GM23338 (cell line): Measurements from ENCODE around the gene CSGALNACT2. TPM values are rescaled to one million over a fixed set of nuclear protein-coding genes. Genes with fewer than 3 reads are reported as not detected.

Experiments
- ATAC-seq: fragments of 200-7000 bp; cut with Tn5 transposase; 3 replicates; pipeline ENCODE4 v1.9.1; 2020
- DNase-seq: peaks from one replicate; pipeline ENCODE4 v3.0.0-alpha.2; 2015; ENCODE audit warnings: low spot score
- H2AFZ ChIP-seq: fragments of 200-600 bp; sonication (generic); 2 replicates; pipeline ENCODE4 v1.8.0; 2016; ENCODE audit warnings: antibody characterized with exemption, mild to moderate bottlenecking, moderate library complexity
- H3F3A ChIP-seq: fragments of 200-600 bp; sonication (generic); replicated peaks from 2 replicates; pipeline ENCODE4 v1.8.0; 2017; ENCODE audit warnings: antibody characterized with exemption, mixed run types, low read depth
- H3K27ac ChIP-seq: fragments of 200-600 bp; sonication (generic); 2 replicates; pipeline ENCODE4 v1.6.1; 2016; ENCODE audit warnings: low read depth
- H3K27me3 ChIP-seq: fragments of 200-600 bp; sonication (generic); 2 replicates; pipeline ENCODE4 v1.8.0; 2016; ENCODE audit warnings: mild to moderate bottlenecking, mixed run types, moderate library complexity; ENCODE audit not compliant: insufficient read depth
- H3K36me3 ChIP-seq: fragments of 200-600 bp; sonication (generic); 2 replicates; pipeline ENCODE4 v1.8.0; 2016; ENCODE audit warnings: mild to moderate bottlenecking; ENCODE audit not compliant: insufficient read depth
- H3K4me1 ChIP-seq: fragments of 200-600 bp; sonication (generic); 2 replicates; pipeline ENCODE4 v1.8.0; 2016; ENCODE audit warnings: mild to moderate bottlenecking, moderate library complexity; ENCODE audit not compliant: insufficient read depth
- H3K4me2 ChIP-seq: fragments of 200-600 bp; sonication (generic); 2 replicates; pipeline ENCODE4 v1.7.1; 2017; ENCODE audit warnings: mixed run types
- H3K4me3 ChIP-seq: fragments of 200-600 bp; sonication (generic); 2 replicates; pipeline ENCODE4 v1.6.1; 2016; ENCODE audit warnings: mixed run types
- H3K79me2 ChIP-seq: fragments of 200-600 bp; sonication (generic); replicated peaks from 2 replicates; pipeline ENCODE4 v1.8.0; 2017; ENCODE audit warnings: mild to moderate bottlenecking; ENCODE audit not compliant: insufficient read depth
- H3K9me2 ChIP-seq: fragments of 200-600 bp; sonication (generic); 2 replicates; pipeline ENCODE4 v1.8.0; 2017; ENCODE audit not compliant: insufficient read depth
- H4K20me1 ChIP-seq: fragments of 200-600 bp; sonication (generic); replicated peaks from 2 replicates; pipeline ENCODE4 v1.8.0; 2017; ENCODE audit warnings: mild to moderate bottlenecking; ENCODE audit not compliant: insufficient read depth
- H3K27ac Mint-ChIP-seq: 2 replicates; pipeline ENCODE4 v1.8.0; 2020; ENCODE audit warnings: inconsistent platforms, mild to moderate bottlenecking, moderate library complexity, mixed read lengths
- H3K27me3 Mint-ChIP-seq: 3 replicates; pipeline ENCODE4 v1.8.0; 2022; ENCODE audit warnings: low read depth, mild to moderate bottlenecking, moderate library complexity, mixed read lengths, inconsistent platforms; ENCODE audit not compliant: insufficient read depth, poor library complexity
- H3K36me3 Mint-ChIP-seq: 3 replicates; pipeline ENCODE4 v1.8.0; 2021; ENCODE audit warnings: low read depth, mild to moderate bottlenecking, inconsistent platforms, moderate library complexity, mixed read lengths
- H3K4me1 Mint-ChIP-seq: 3 replicates; pipeline ENCODE4 v1.8.0; 2020; ENCODE audit warnings: mild to moderate bottlenecking, inconsistent platforms, mixed read lengths
- H3K4me3 Mint-ChIP-seq: 3 replicates; pipeline ENCODE4 v1.8.0; 2021; ENCODE audit warnings: moderate library complexity, mild to moderate bottlenecking, inconsistent platforms, mixed read lengths
- H3K9me3 Mint-ChIP-seq: 3 replicates; pipeline ENCODE4 v1.8.0; 2020; ENCODE audit warnings: moderate library complexity, mild to moderate bottlenecking, inconsistent platforms, mixed read lengths
- CREB1 ChIP-seq: fragments of 250-450 bp; sonication (Bioruptor Pico); IDR thresholded peaks from 2 replicates; pipeline ENCODE4 v1.5.0; 2020; ENCODE audit warnings: low read depth, mild to moderate bottlenecking, moderate library complexity
- EZH2phosphoT487 ChIP-seq: fragments of 200-600 bp; sonication (generic); IDR thresholded peaks from one replicate; pipeline ENCODE4 v1.8.1; 2018; ENCODE audit warnings: antibody characterized with exemption; ENCODE audit not compliant: unreplicated experiment
- JUNB ChIP-seq: IDR thresholded peaks from one replicate; pipeline ENCODE4 v1.6.1; 2016; ENCODE audit warnings: antibody characterized with exemption; ENCODE audit not compliant: unreplicated experiment
- REST ChIP-seq: IDR thresholded peaks from one replicate; pipeline ENCODE4 v1.6.1; 2018; ENCODE audit warnings: antibody characterized with exemption; ENCODE audit not compliant: unreplicated experiment
- STAT1 ChIP-seq: IDR thresholded peaks from one replicate; pipeline ENCODE4 v1.6.1; 2016; ENCODE audit warnings: antibody characterized with exemption; ENCODE audit not compliant: unreplicated experiment
- ZNF114 ChIP-seq: fragments of 250-450 bp; sonication (Bioruptor Pico); IDR thresholded peaks from 2 replicates; pipeline ENCODE4 v1.5.0; 2020; ENCODE audit warnings: mild to moderate bottlenecking, moderate library complexity
- ZNF331 ChIP-seq: fragments of 250-450 bp; sonication (Bioruptor Pico); IDR thresholded peaks from 2 replicates; pipeline ENCODE4 v1.5.0; 2020; ENCODE audit warnings: low read depth, mild to moderate bottlenecking, moderate library complexity
- ZNF462 ChIP-seq: fragments of 250-450 bp; sonication (Bioruptor Pico); IDR thresholded peaks from 2 replicates; pipeline ENCODE4 v1.5.0; 2020; ENCODE audit warnings: mild to moderate bottlenecking, moderate library complexity
- polyA plus RNA-seq: library from polyadenylated mRNA; unstranded; fragments of >200 nt; fragmentation: Nextera tagmentation; extraction: Ambion mirVana; gene quantifications from 2 replicates; pipeline ENCODE4 v1.2.1, GENCODE V29; 2016
- total RNA-seq: library from RNA; depleted of rRNA; stranded (reverse); fragments of >200 nt; shearing (Covaris generic); gene quantifications from 2 replicates; pipeline ENCODE4 v1.2.3, GENCODE V29; 2014
- TF ChIP-seq, protein P1 (sequence below): IDR thresholded peaks from 2 replicates; pipeline ENCODE4 v1.6.1; 2016; ENCODE audit warnings: antibody characterized with exemption

The CSGALNACT2 gene
- total and polyA plus RNA-seq, 2 experiments from 2014 or later, result 3.0 to 4.6 TPM

GRCh38 chr10:43233601-43234430 lies 95.6 kb downstream of the CSGALNACT2 start:
- Mint-ChIP-seq H3K27ac (no peak overlapping the region), H3K36me3 (no peaks in the 10 kb centered on the region), H3K4me1 (peaks cover 6% of the 10 kb centered on the region; the same call in 2 of the 3 replicates), H3K4me3 (no peak overlapping the region), H3K27me3 (peaks cover 28% of the 10 kb centered on the region), H3K9me3 (no peaks in the 10 kb centered on the region)
- DNase-seq, result no peak
- ATAC-seq, result no peak
- Histone ChIP-seq H3K4me1 (no peaks in the 10 kb centered on the region), H4K20me1 (no peaks in the 10 kb centered on the region), H3K4me2 (no peak overlapping the region), H2AFZ (no peak overlapping the region), H3K27ac (no peak overlapping the region), H3K79me2 (no peaks in the 10 kb centered on the region), H3K27me3 (peaks cover 32% of the 10 kb centered on the region), H3K36me3 (no peaks in the 10 kb centered on the region), H3F3A (no peaks in the 10 kb centered on the region), H3K4me3 (no peak overlapping the region), H3K9me2 (no peaks in the 10 kb centered on the region)
- TF ChIP-seq STAT1 (no peak), EZH2phosphoT487 (no peak), CREB1 (CRISPR knock-in tag) (no peak), ZNF114 (CRISPR knock-in tag) (no peak)

GRCh38 chr10:43234471-43235041 lies 96.3 kb downstream of the CSGALNACT2 start:
- Mint-ChIP-seq H3K27ac (no peak overlapping the region), H3K9me3 (0 out of 3 replicates have a peak, but pooled peaks cover 2% of the 10 kb centered on the region), H3K36me3 (no peaks in the 10 kb centered on the region), H3K4me3 (no peak overlapping the region), H3K27me3 (peaks cover 24% of the 10 kb centered on the region), H3K4me1 (peaks cover 2% of the 10 kb centered on the region; the same call in 1 of the 3 replicates)
- Histone ChIP-seq H3F3A (no peaks in the 10 kb centered on the region), H3K36me3 (no peaks in the 10 kb centered on the region), H4K20me1 (no peaks in the 10 kb centered on the region), H3K9me2 (no peaks in the 10 kb centered on the region), H3K27ac (no peak overlapping the region), H3K4me3 (no peak overlapping the region), H3K27me3 (peaks cover 25% of the 10 kb centered on the region), H3K4me2 (no peak overlapping the region), H3K79me2 (no peaks in the 10 kb centered on the region), H2AFZ (no peak overlapping the region), H3K4me1 (no peaks in the 10 kb centered on the region)
- ATAC-seq, result no peak
- DNase-seq, result no peak
- TF ChIP-seq, protein P1, sequence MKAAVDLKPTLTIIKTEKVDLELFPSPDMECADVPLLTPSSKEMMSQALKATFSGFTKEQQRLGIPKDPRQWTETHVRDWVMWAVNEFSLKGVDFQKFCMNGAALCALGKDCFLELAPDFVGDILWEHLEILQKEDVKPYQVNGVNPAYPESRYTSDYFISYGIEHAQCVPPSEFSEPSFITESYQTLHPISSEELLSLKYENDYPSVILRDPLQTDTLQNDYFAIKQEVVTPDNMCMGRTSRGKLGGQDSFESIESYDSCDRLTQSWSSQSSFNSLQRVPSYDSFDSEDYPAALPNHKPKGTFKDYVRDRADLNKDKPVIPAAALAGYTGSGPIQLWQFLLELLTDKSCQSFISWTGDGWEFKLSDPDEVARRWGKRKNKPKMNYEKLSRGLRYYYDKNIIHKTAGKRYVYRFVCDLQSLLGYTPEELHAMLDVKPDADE, result no peak
- no peak for TF ChIP-seq STAT1
- no peak for TF ChIP-seq REST
- no peak for TF ChIP-seq ZNF331 (CRISPR knock-in tag)
- TF ChIP-seq ZNF114 (CRISPR knock-in tag), result no peak
- no peak for TF ChIP-seq JUNB
- TF ChIP-seq ZNF462 (CRISPR knock-in tag), result no peak
